Adrenal gland (tissue), 5 donors: ENCODE data around the gene CYP19A1.

Experiments
- POLR2A ChIP-seq, 2 donors: fragments of 450-650 bp; IDR thresholded peaks; one replicate each; pipeline ENCODE4 v1.6.1; 2017; ENCODE audit warnings: antibody characterized with exemption in 2 of 2, mild to moderate bottlenecking in 2 of 2, moderate library complexity in 1 of 2
- TF ChIP-seq, protein P1 (sequence below), 6 experiments: fragments of 450-650 bp in 4 of 6; fragments of 200-600 bp in 2 of 6; sonication (generic) in 1 of 6; IDR thresholded peaks; 1 replicate in 5 of 6; 2 replicates in 1 of 6; pipeline versions ENCODE4 v1.5.1 to v1.8.0; 2016 to 2021; ENCODE audit warnings: antibody characterized with exemption in 6 of 6, mild to moderate bottlenecking in 2 of 6, moderate library complexity in 1 of 6
- donor health status: DM: no; HTN: no; CAD: no.

DNA sequence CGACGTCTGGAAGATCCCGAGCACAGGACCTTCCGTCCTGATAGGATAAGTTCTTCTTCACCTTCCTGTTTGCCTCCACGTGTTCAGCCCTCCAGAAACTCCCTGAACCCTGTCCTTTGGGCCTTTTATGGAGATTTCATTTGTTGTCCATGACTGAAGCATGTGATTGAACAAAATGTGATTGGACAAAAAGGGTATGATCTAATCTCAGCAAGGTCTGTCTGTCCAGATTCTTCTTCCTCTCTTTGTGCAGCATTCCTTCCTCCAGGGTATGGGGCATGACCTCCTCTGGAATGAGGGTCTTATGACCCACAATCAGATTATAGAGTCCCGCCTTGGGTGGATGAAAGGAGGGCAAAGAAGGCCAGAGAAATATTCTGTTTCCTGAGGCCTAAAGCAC lies at the start of gene CYP19A1:
- TF ChIP-seq, protein P1, sequence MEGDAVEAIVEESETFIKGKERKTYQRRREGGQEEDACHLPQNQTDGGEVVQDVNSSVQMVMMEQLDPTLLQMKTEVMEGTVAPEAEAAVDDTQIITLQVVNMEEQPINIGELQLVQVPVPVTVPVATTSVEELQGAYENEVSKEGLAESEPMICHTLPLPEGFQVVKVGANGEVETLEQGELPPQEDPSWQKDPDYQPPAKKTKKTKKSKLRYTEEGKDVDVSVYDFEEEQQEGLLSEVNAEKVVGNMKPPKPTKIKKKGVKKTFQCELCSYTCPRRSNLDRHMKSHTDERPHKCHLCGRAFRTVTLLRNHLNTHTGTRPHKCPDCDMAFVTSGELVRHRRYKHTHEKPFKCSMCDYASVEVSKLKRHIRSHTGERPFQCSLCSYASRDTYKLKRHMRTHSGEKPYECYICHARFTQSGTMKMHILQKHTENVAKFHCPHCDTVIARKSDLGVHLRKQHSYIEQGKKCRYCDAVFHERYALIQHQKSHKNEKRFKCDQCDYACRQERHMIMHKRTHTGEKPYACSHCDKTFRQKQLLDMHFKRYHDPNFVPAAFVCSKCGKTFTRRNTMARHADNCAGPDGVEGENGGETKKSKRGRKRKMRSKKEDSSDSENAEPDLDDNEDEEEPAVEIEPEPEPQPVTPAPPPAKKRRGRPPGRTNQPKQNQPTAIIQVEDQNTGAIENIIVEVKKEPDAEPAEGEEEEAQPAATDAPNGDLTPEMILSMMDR (IDR thresholded peaks at IDR 0.05), result no peak
- no peak for TF ChIP-seq POLR2A (IDR thresholded peaks at IDR 0.05)
